ENCODE measurements around the gene TMEM132C. TPM values are rescaled to one million over a fixed set of nuclear protein-coding genes. Genes with fewer than 3 reads are reported as not detected.

Gene TMEM132C
- total and polyA plus RNA-seq, 2 donors (not counting 3 experiments of a cell fraction or from before 2014, with no cell fraction given): not detected

GRCh38 chr12:128388461-128389000 lies 121.6 kb downstream of the TMEM132C start:
- BruUV-seq (replicated peaks): no TSS peak
- FAIRE-seq (no peak), DNase-seq (ENCODE audit: low read depth, low spot score) (no peak)
- intact Hi-C loops (cut with micrococcal nuclease) (no loop called here), dilution Hi-C loops (cut with MboI; ENCODE audit: extremely low pct_ligation_motif_present, low sequenced_read_pairs) (no loop called here)
- H3K9ac ChIP-seq (replicated peaks; ENCODE audit: extremely low read depth, insufficient read depth, low read length): no peak overlapping the region
- H2AFZ ChIP-seq (ENCODE audit: low read depth, low read length): no peak overlapping the region
- H3K4me1 ChIP-seq (ENCODE audit: control insufficient read depth, extremely low read depth, insufficient read depth, low read length): no peaks in the 10 kb centered on the region
- no peak overlapping the region for H3K27ac ChIP-seq (ENCODE audit: insufficient read depth, low read depth, low read length)
- no peaks in the 10 kb centered on the region for H3K36me3 ChIP-seq (ENCODE audit: control insufficient read depth in 2 of 2, extremely low read depth in 1 of 2, insufficient read depth in 2 of 2, low read length in 2 of 2)
- no peak overlapping the region for H3K4me2 ChIP-seq (ENCODE audit: insufficient read depth, low read length)
- ChIA-PET CTCF (no interaction called here), POLR2A (no interaction called here)
- no peaks in the 10 kb centered on the region for H3K79me2 ChIP-seq (ENCODE audit: control insufficient read depth, insufficient read depth, low read length)
- no peaks in the 10 kb centered on the region for H3K27me3 ChIP-seq (ENCODE audit: control insufficient read depth in 2 of 2, insufficient read depth in 2 of 2, low read length in 2 of 2)
- H3K9me3 ChIP-seq (replicated peaks; ENCODE audit: control insufficient read depth, insufficient read depth, low read length): peaks cover 2% of the 10 kb centered on the region
- no peaks in the 10 kb centered on the region for H3K9me1 ChIP-seq (replicated peaks; ENCODE audit: control insufficient read depth, extremely low read depth, insufficient read depth, low read length)
- TF ChIP-seq POLR2A (IDR thresholded peaks at IDR 0.05; ENCODE audit: low read depth, low read length) (no peak), MAX (IDR thresholded peaks at IDR 0.05; ENCODE audit: insufficient read depth, insufficient read length) (no peak), POLR2AphosphoS5 (IDR thresholded peaks at IDR 0.05; ENCODE audit: insufficient read depth, low read depth, low read length) (no peak), EZH2 (IDR thresholded peaks at IDR 0.05; ENCODE audit: borderline replicate concordance, low read depth, low read length, severe bottlenecking) (no peak), JUN (IDR thresholded peaks at IDR 0.05; ENCODE audit: borderline replicate concordance, insufficient read depth, insufficient read length, low read depth) (no peak), GATA2 (IDR thresholded peaks at IDR 0.05; ENCODE audit: insufficient read depth, insufficient read length, low read depth, low read length) (no peak), CTCF (IDR thresholded peaks at IDR 0.05; ENCODE audit: extremely low read depth in 1 of 2, insufficient read depth in 1 of 2, low read depth in 1 of 2, low read length in 2 of 2) (no peak), FOS (IDR thresholded peaks at IDR 0.05; ENCODE audit: borderline replicate concordance, insufficient read depth, low read length) (no peak), MYC (IDR thresholded peaks at IDR 0.05; ENCODE audit: low read depth, low read length) (no peak)
- no peak overlapping the region for H3K4me3 ChIP-seq (replicated peaks in 1 of 3; ENCODE audit: insufficient read depth in 1 of 3, low read depth in 1 of 3, low read length in 3 of 3)
- no peaks in the 10 kb centered on the region for H4K20me1 ChIP-seq (replicated peaks; ENCODE audit: control insufficient read depth, extremely low read depth, insufficient read depth, low read length)

Data from endothelial cell of umbilical vein (primary cell).